ENCODE results near the gene ANAPC15.
A peak's percentile ranks its signal among the peaks of the same experiment; 100 is the strongest.
"Not testable (repeated sequence)": the region's sequence is repeated elsewhere in the genome, so short reads cannot be mapped to it uniquely, and the experiment has no call there.

ANAPC15 gene

DNA sequence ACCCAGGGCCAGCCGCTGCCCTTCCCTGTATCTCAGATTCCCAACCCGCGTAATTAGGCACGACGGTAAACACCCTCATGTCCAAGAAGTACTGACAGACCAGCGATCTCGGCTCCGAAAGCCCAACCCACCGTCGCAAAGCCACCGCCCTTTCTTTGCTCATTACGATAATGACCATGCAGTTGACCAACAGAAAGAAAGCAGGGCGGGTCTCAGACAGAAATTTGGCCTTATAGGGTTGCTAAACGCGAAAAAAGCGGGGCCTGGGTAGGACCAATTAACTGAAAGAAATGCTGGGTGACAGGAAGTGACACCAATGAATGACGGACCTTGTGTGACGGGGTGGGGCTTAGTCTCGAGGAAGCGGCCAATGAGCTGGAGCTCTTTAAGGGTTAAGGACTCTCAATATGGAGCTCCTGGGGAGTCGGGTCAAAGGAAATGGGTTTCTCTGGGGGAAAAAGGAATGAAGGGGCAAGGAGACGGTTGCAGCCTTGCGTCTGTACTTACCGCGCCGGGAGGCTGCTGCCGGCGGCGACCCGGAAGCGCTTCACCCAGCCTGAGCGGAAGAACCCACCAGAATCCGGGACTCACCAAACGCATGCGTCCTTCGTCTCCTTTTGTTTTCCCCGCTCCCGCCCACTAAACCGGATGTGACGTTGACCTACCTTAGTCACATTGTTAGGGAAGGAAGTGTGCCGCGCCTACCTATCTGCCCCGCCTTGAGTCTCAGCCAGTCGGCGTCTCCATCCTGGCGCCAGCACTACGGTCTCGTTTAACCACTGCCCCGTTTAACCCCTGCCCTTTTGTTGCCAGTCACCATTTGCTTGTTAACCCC is at the start of gene ANAPC15:
Gene ANAPC15 (minus strand): TSS at position 553 of the 835 bp plus-strand sequence. CDS start 1,419 bp downstream, outside the sequence.
- peak within 1 kb of the TSS; percentile 67 for H3K4me3 ChIP-seq (ENCODE audit: insufficient read length, low read depth)
- no peak for TF ChIP-seq SUZ12 (IDR thresholded peaks at IDR 0.05; ENCODE audit: extremely low read depth, insufficient read depth, insufficient read length)
- peaks cover 36% of the 10 kb centered on the region for H3K36me3 ChIP-seq (ENCODE audit: insufficient read depth, insufficient read length, low read length)
- no peaks in the 10 kb centered on the region for H3K9me3 ChIP-seq (ENCODE audit: insufficient read depth, low read length)
- H3K9ac ChIP-seq (ENCODE audit: insufficient read length, low read depth), result peak within 1 kb of the TSS; percentile 85
- no peaks in the 10 kb centered on the region for H3K4me1 ChIP-seq (ENCODE audit: insufficient read depth, insufficient read length)
- DNase-seq (ENCODE audit: low read depth, low spot score), result peak; percentile 98
- H3K27me3 ChIP-seq (ENCODE audit: insufficient read depth, insufficient read length), result no peaks in the 10 kb centered on the region

DNA sequence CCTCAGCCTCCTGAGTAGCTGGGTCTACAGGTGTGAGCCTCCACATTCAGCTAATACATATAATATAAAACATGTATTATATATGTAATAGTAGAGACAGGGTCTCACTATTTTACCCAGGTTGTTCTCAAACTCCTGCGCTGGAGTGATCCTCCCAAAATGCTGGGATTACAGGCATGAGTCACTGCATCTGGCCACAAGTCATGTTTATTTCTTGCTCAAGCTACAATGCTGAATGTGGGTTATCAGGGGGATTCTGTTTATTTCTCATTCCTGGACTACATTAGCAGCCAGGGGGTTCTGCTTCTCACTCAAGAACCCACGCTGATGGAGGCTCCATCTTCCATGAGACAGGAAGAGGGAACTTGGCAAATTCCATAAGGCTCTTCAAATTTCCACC is 47.8 kb upstream of the ANAPC15 start:
- Histone ChIP-seq H3K4me3 (ENCODE audit: insufficient read length, low read depth) (no peak overlapping the region), H3K4me1 (ENCODE audit: insufficient read depth, insufficient read length) (no peaks in the 10 kb centered on the region), H3K9ac (ENCODE audit: insufficient read length, low read depth) (no peak overlapping the region), H3K36me3 (ENCODE audit: insufficient read depth, insufficient read length, low read length) (no peaks in the 10 kb centered on the region), H3K27me3 (ENCODE audit: insufficient read depth, insufficient read length) (no peaks in the 10 kb centered on the region), H3K9me3 (ENCODE audit: insufficient read depth, low read length) (no peaks in the 10 kb centered on the region; the same call in 1 of the 2 replicates)
- TF ChIP-seq SUZ12 (IDR thresholded peaks at IDR 0.05; ENCODE audit: extremely low read depth, insufficient read depth, insufficient read length) (no peak), ZNF274 (IDR thresholded peaks at IDR 0.05; ENCODE audit: low read depth, low read length) (no peak), YY1 (IDR thresholded peaks at IDR 0.05; ENCODE audit: insufficient read depth, insufficient read length) (no peak)
- no peak for DNase-seq (ENCODE audit: low read depth, low spot score)

GRCh38 chr11:72157131-72157530 is 44.6 kb upstream of the ANAPC15 start:
- Histone ChIP-seq H3K4me1 (ENCODE audit: insufficient read depth, insufficient read length) (no peaks in the 10 kb centered on the region), H3K36me3 (ENCODE audit: insufficient read depth, insufficient read length, low read length) (no peaks in the 10 kb centered on the region), H3K9me3 (ENCODE audit: insufficient read depth, low read length) (no peaks in the 10 kb centered on the region; the same call in 1 of the 2 replicates), H3K4me3 (ENCODE audit: insufficient read length, low read depth) (no peak overlapping the region), H3K9ac (ENCODE audit: insufficient read length, low read depth) (no peak overlapping the region), H3K27me3 (ENCODE audit: insufficient read depth, insufficient read length) (no peaks in the 10 kb centered on the region)
- no peak for TF ChIP-seq YY1 (IDR thresholded peaks at IDR 0.05; ENCODE audit: insufficient read depth, insufficient read length)
- no peak for TF ChIP-seq ZNF274 (IDR thresholded peaks at IDR 0.05; ENCODE audit: low read depth, low read length)
- no peak for TF ChIP-seq SUZ12 (IDR thresholded peaks at IDR 0.05; ENCODE audit: extremely low read depth, insufficient read depth, insufficient read length)
- DNase-seq (ENCODE audit: low read depth, low spot score), result no peak

DNA sequence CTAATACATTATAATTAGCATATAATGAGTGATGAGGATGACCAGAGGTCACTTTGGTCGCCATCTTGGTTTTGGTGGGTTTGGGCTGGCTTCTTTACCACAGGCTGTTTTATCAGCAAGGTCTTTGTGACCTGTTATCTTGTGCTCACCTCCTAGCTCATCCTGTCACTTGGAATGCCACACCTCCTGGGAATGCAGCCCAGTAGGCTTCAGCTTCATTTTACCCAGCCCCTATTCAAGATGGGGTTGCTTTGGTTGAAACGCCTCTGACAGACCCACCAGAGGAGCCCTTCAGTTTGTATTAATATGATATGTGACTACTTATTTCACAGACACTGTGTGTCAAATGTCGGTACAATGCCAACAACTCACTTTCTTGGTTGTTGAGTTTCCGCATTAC is 43.3 kb upstream of the ANAPC15 start:
- TF ChIP-seq YY1 (IDR thresholded peaks at IDR 0.05; ENCODE audit: insufficient read depth, insufficient read length) (no peak), ZNF274 (IDR thresholded peaks at IDR 0.05; ENCODE audit: low read depth, low read length) (no peak), SUZ12 (IDR thresholded peaks at IDR 0.05; ENCODE audit: extremely low read depth, insufficient read depth, insufficient read length) (no peak)
- H3K9ac ChIP-seq (ENCODE audit: insufficient read length, low read depth), result no peak overlapping the region
- no peaks in the 10 kb centered on the region for H3K36me3 ChIP-seq (ENCODE audit: insufficient read depth, insufficient read length, low read length)
- DNase-seq (ENCODE audit: low read depth, low spot score), result no peak
- no peaks in the 10 kb centered on the region for H3K27me3 ChIP-seq (ENCODE audit: insufficient read depth, insufficient read length)
- no peaks in the 10 kb centered on the region for H3K4me1 ChIP-seq (ENCODE audit: insufficient read depth, insufficient read length)
- H3K4me3 ChIP-seq (ENCODE audit: insufficient read length, low read depth), result no peak overlapping the region
- no peaks in the 10 kb centered on the region; the same call in 1 of the 2 replicates for H3K9me3 ChIP-seq (ENCODE audit: insufficient read depth, low read length)

DNA sequence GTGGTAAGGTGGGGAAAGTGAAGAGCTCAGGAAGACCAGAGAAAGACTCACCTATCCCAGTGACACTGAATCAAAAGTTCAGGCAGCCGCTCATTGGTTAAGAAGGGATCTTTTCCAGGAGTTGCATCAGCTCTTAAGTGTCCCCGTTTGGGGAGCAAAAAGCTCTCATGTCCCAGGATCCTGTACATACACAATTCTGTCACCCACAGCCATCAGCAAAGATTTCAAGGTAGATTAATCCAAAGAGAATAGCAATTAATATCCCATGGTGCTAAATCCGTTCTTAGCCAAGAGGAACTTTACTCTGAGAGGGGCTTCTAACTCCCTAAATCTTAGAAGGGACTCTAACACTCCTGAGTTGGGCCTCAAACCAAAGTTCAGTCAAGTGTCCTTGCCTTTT is 42.3 kb upstream of the ANAPC15 start:
- Histone ChIP-seq H3K9me3 (ENCODE audit: insufficient read depth, low read length) (no peaks in the 10 kb centered on the region; the same call in 1 of the 2 replicates), H3K4me1 (ENCODE audit: insufficient read depth, insufficient read length) (no peaks in the 10 kb centered on the region), H3K27me3 (ENCODE audit: insufficient read depth, insufficient read length) (no peaks in the 10 kb centered on the region), H3K4me3 (ENCODE audit: insufficient read length, low read depth) (no peak overlapping the region), H3K36me3 (ENCODE audit: insufficient read depth, insufficient read length, low read length) (no peaks in the 10 kb centered on the region), H3K9ac (ENCODE audit: insufficient read length, low read depth) (no peak overlapping the region)
- no peak for DNase-seq (ENCODE audit: low read depth, low spot score)
- TF ChIP-seq ZNF274 (IDR thresholded peaks at IDR 0.05; ENCODE audit: low read depth, low read length), result no peak
- TF ChIP-seq SUZ12 (IDR thresholded peaks at IDR 0.05; ENCODE audit: extremely low read depth, insufficient read depth, insufficient read length), result no peak
- no peak for TF ChIP-seq YY1 (IDR thresholded peaks at IDR 0.05; ENCODE audit: insufficient read depth, insufficient read length)

DNA sequence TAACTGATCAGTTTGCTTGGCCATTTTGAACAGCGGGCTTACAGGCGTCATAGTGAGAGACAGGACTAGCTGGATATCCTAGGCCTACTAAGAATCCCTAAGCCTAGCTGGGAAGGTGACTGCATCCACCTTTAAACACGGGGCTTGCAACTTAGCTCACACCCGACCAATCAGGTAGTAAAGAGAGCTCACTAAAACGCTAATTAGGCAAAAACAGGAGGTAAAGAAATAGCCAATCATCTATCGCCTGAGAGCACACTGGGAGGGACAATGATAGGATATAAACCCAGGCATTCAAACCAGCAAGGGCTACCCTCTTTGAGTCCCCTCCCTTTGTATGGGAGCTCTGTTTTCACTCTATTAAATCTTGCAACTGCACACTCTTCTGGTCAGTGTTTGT is 41.4 kb upstream of the ANAPC15 start:
- not testable (repeated sequence) for H3K4me3 ChIP-seq (ENCODE audit: insufficient read length, low read depth); H3K4me1 ChIP-seq (ENCODE audit: insufficient read depth, insufficient read length); H3K9ac ChIP-seq (ENCODE audit: insufficient read length, low read depth); H3K27me3 ChIP-seq (ENCODE audit: insufficient read depth, insufficient read length); DNase-seq (ENCODE audit: low read depth, low spot score); H3K36me3 ChIP-seq (ENCODE audit: insufficient read depth, insufficient read length, low read length); H3K9me3 ChIP-seq (ENCODE audit: insufficient read depth, low read length)

DNA sequence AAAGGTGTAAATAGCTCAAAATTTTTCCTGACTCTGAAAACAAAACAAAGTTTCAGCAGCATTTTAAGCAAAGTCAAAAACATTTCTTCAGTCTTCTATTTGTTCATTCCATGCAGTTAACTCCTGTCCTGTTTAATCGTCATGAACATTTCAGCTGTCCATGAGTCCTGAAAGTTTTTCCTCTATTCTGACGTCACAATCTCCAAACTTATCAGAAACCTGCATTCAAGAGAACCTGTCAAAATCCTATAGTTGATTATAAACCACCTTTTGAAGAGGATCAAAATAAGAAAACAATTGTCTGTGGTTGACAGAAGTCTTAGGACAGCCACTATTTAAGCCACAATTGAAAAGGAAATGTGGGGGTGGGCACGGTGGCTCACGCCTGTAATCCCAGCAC is 38.4 kb upstream of the ANAPC15 start:
- no peak for TF ChIP-seq SUZ12 (IDR thresholded peaks at IDR 0.05; ENCODE audit: extremely low read depth, insufficient read depth, insufficient read length)
- TF ChIP-seq ZNF274 (IDR thresholded peaks at IDR 0.05; ENCODE audit: low read depth, low read length), result no peak
- no peak for TF ChIP-seq YY1 (IDR thresholded peaks at IDR 0.05; ENCODE audit: insufficient read depth, insufficient read length)
- Histone ChIP-seq H3K36me3 (ENCODE audit: insufficient read depth, insufficient read length, low read length) (no peaks in the 10 kb centered on the region), H3K9me3 (ENCODE audit: insufficient read depth, low read length) (no peaks in the 10 kb centered on the region; the same call in 1 of the 2 replicates), H3K4me3 (ENCODE audit: insufficient read length, low read depth) (no peak overlapping the region), H3K27me3 (ENCODE audit: insufficient read depth, insufficient read length) (no peaks in the 10 kb centered on the region), H3K9ac (ENCODE audit: insufficient read length, low read depth) (no peak overlapping the region), H3K4me1 (ENCODE audit: insufficient read depth, insufficient read length) (no peaks in the 10 kb centered on the region)
- no peak for DNase-seq (ENCODE audit: low read depth, low spot score)
